ENCODE results near the gene RIBC2. TPM values are rescaled to one million over a fixed set of nuclear protein-coding genes. Genes with fewer than 3 reads are reported as not detected.

Gene RIBC2
- total RNA-seq (2022; extraction: Qiagen RNA extraction; ENCODE audit: low read depth): 1.4 to 2.3 TPM (median 1.7 TPM) in 5 replicates

GRCh38 chr22:45413368-45414211 is at the start of gene RIBC2, which contains the start of gene SMC1B:
Gene RIBC2, plus strand, starts transcription at chr22:45413693. Its CDS starts 194 bp downstream, at chr22:45413887.
Gene SMC1B, minus strand, starts transcription at chr22:45413599. Its CDS starts 32 bp downstream, at chr22:45413567.

Other genes with a start within 250 kb of the RIBC2 start
- 23.6 to 32.9 TPM (median 29.7 TPM) in 5 replicates for gene NUP50, start 249.8 kb upstream of the RIBC2 start, total RNA-seq (2022; extraction: Qiagen RNA extraction; ENCODE audit: low read depth)
- gene KIAA0930, start 172.8 kb upstream of the RIBC2 start, total RNA-seq (2022; extraction: Qiagen RNA extraction; ENCODE audit: low read depth): 63.8 to 83.7 TPM (median 81.1 TPM) in 5 replicates
- gene UPK3A, start 128.7 kb upstream of the RIBC2 start, total RNA-seq (2022; extraction: Qiagen RNA extraction; ENCODE audit: low read depth): not detected in 5 replicates
- gene FAM118A, start 103.8 kb upstream of the RIBC2 start, total RNA-seq (2022; extraction: Qiagen RNA extraction; ENCODE audit: low read depth): 8.6 to 13.6 TPM (median 11.5 TPM) in 5 replicates
- gene SMC1B, start 94 bp upstream of the RIBC2 start, total RNA-seq (2022; extraction: Qiagen RNA extraction; ENCODE audit: low read depth): 0.03 TPM in 2 of 5 replicates, not detected in the others
- 35.8 to 50.8 TPM (median 50.2 TPM) in 5 replicates for gene FBLN1, start 89.2 kb downstream of the RIBC2 start, total RNA-seq (2022; extraction: Qiagen RNA extraction; ENCODE audit: low read depth)

Measured in A549 treated with GW870086 at 1 μM for 4 hours (cell line).